Right renal cortex interstitium (tissue), 3 donors: ENCODE data around the gene TMEM88. TPM values are rescaled to one million over a fixed set of nuclear protein-coding genes. Genes with fewer than 3 reads are reported as not detected.

Experiments
- polyA plus RNA-seq, 3 donors: library from polyadenylated mRNA; unstranded; fragments of 120-200 nt; gene quantifications; one replicate each; pipeline ENCODE4 v1.2.1, GENCODE V29; 2013; ENCODE audit not compliant: insufficient read length in 3 of 3

The TMEM88 gene
- polyA plus RNA-seq, 3 donors = 19.1 to 27.1 (median 23.0) TPM

Other genes starting within 250 kb of the TMEM88 start
- gene FXR2, start 240.2 kb upstream of the TMEM88 start, polyA plus RNA-seq = 10 to 100 TPM; 41.4 to 42.8 (median 42.2) TPM
- 100 to 1,000 TPM; 130 to 152 (median 138) TPM for gene SAT2, start 227.2 kb upstream of the TMEM88 start, polyA plus RNA-seq
- gene SHBG, start 224.9 kb upstream of the TMEM88 start, polyA plus RNA-seq = 1 to 10 TPM; 2.5 to 4.9 (median 3.0) TPM
- gene ATP1B2, start 204.1 kb upstream of the TMEM88 start, polyA plus RNA-seq = 10 to 100 TPM; 15.5 to 20.6 (median 20.4) TPM
- gene TP53, start 167.6 kb upstream of the TMEM88 start, polyA plus RNA-seq = 10 to 100 TPM; 66.7 to 68.6 (median 67.4) TPM
- 10 to 100 TPM; 12.8 to 13.6 (median 13.1) TPM for gene WRAP53, start 166.6 kb upstream of the TMEM88 start, polyA plus RNA-seq
- gene EFNB3, start 149.9 kb upstream of the TMEM88 start, polyA plus RNA-seq = 10 to 100 TPM; 19.9 to 23.7 (median 23.1) TPM
- under 1 TPM; 0.25 to 0.43 (median 0.25) TPM for gene DNAH2, start 137.3 kb upstream of the TMEM88 start, polyA plus RNA-seq
- gene KDM6B, start 20.8 kb upstream of the TMEM88 start, polyA plus RNA-seq = 10 to 100 TPM; 15.3 to 18.3 (median 17.9) TPM
- gene NAA38, start 2.5 kb downstream of the TMEM88 start, polyA plus RNA-seq = 10 to 100 TPM; 61.0 to 85.9 (median 73.0) TPM
- gene CYB5D1, start 2.9 kb downstream of the TMEM88 start, polyA plus RNA-seq = 10 to 100 TPM; 23.1 to 24.3 (median 23.8) TPM
- 100 to 1,000 TPM; 139 to 161 (median 150) TPM for gene CHD3, start 33.7 kb downstream of the TMEM88 start, polyA plus RNA-seq
- 1 to 10 TPM; 3.4 to 5.0 (median 4.3) TPM for gene RNF227, start 61.2 kb downstream of the TMEM88 start, polyA plus RNA-seq
- 10 to 100 TPM in 1 of 3 donors, 1 to 10 TPM in 2; 5.9 to 10.2 (median 9.2) TPM for gene KCNAB3, start 74.8 kb downstream of the TMEM88 start, polyA plus RNA-seq
- gene TRAPPC1, start 76.9 kb downstream of the TMEM88 start, polyA plus RNA-seq = 100 to 1,000 TPM; 131 to 171 (median 162) TPM
- gene CNTROB, start 77.1 kb downstream of the TMEM88 start, polyA plus RNA-seq = 10 to 100 TPM; 48.1 to 49.6 (median 48.6) TPM
- gene GUCY2D, start 147.5 kb downstream of the TMEM88 start, polyA plus RNA-seq = under 1 TPM; 0.03 to 0.35 (median 0.28) TPM
- 1 to 10 TPM in 2 of 3 donors, under 1 TPM in 1; 0.62 to 1.2 (median 1.1) TPM for gene ALOX15B, start 184.0 kb downstream of the TMEM88 start, polyA plus RNA-seq
- under 1 TPM; 0.54 to 0.91 (median 0.68) TPM for gene ALOX12B, start 232.7 kb downstream of the TMEM88 start, polyA plus RNA-seq